HS-5 (cell line): ENCODE data around the gene ETFA.

Experiments
- DNase-seq: peaks from one replicate; pipeline ENCODE4 v3.0.0-alpha.2; 2012; ENCODE audit warnings: low read depth

The ETFA gene

GRCh38 chr15:76311100-76311953 is at the start of gene ETFA:
Gene ETFA, minus strand, starts transcription at chr15:76311469. Its CDS starts 81 bp downstream, at chr15:76311388.
- peak; percentile 82 for DNase-seq

GRCh38 chr15:76360416-76360815 is 49.1 kb upstream of the ETFA start:
- DNase-seq = no peak

- no peak for DNase-seq
These were observed 47.9 kb upstream of the ETFA start for GRCh38 chr15:76359152-76359551.

GRCh38 chr15:76358453-76358852 is 47.2 kb upstream of the ETFA start:
- DNase-seq = no peak

- DNase-seq = no peak
These were observed 43.7 kb upstream of the ETFA start for GRCh38 chr15:76354823-76355440.

GRCh38 chr15:76353903-76354302 is 42.6 kb upstream of the ETFA start:
- no peak for DNase-seq

GRCh38 chr15:76353023-76353577 is 41.8 kb upstream of the ETFA start:
- no peak for DNase-seq

GRCh38 chr15:76349301-76350070 is 38.2 kb upstream of the ETFA start:
- no peak for DNase-seq

GRCh38 chr15:76347482-76348055 is 36.3 kb upstream of the ETFA start:
- DNase-seq = no peak

GRCh38 chr15:76346669-76347481 is 35.6 kb upstream of the ETFA start:
- no peak for DNase-seq

GRCh38 chr15:76345880-76346668 is 34.8 kb upstream of the ETFA start:
- DNase-seq = no peak

- DNase-seq = no peak
These were observed 34.3 kb upstream of the ETFA start for GRCh38 chr15:76345583-76345879.

- DNase-seq = no peak
These were observed 33.8 kb upstream of the ETFA start for GRCh38 chr15:76344893-76345582.

GRCh38 chr15:76343313-76343996 is 32.2 kb upstream of the ETFA start:
- no peak for DNase-seq

- no peak for DNase-seq
These were observed 31.3 kb upstream of the ETFA start for GRCh38 chr15:76342382-76343201.

GRCh38 chr15:76342058-76342381 is 30.8 kb upstream of the ETFA start:
- DNase-seq = no peak

- no peak for DNase-seq
These were observed 30.2 kb upstream of the ETFA start for GRCh38 chr15:76341366-76342057.

- no peak for DNase-seq
These were observed 29.6 kb upstream of the ETFA start for GRCh38 chr15:76340803-76341365.
